ENCODE results near the gene IQUB.
"Not testable (repeated sequence)": the region's sequence is repeated elsewhere in the genome, so short reads cannot be mapped to it uniquely, and the experiment has no call there.

The IQUB gene

DNA sequence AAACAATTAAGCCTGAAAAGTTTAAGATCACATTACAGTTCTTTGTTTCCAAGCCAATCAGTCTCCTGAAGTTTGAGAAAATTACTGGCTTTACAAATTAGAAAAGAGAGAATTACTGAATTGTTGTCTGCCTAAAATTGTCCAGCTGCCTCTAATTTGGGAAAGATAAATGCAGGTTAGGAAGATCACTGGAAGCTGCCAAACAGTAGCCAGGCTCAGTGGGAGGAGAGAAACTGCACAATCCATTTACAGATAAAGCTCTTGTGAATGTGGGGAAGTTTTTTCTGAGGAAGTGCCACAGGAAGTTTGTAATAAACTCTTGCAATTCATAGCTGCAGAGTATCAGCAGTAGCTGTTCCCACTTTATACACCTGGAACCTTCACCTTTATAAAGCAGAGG lies 100.7 kb downstream of the IQUB start:
- Histone ChIP-seq H3K9me3 (ENCODE audit: control insufficient read depth, low read depth, low read length) (no peaks in the 10 kb centered on the region), H3K27ac (ENCODE audit: low read length) (no peak overlapping the region), H3K9ac (ENCODE audit: low read length) (no peak overlapping the region)

DNA sequence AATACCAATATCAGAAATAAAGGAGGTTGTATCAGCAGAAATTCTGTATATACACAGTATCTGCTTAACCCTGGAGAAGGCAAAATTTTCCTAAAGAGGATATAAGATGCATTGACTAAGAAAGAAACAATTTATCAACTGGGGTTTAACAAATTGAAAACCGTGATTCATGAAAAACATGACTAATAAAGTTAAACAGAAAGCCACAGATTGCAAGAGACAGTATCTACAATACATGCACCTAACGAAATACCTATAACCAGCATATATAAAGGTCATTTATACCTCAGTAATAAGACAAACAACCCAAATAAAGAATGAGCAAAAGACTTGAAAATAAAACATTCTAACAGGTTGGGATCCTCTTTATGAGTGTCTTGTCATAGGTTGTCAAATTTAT lies 101.8 kb downstream of the IQUB start:
- H3K27ac ChIP-seq (ENCODE audit: low read length), result no peak overlapping the region
- no peak overlapping the region for H3K9ac ChIP-seq (ENCODE audit: low read length)
- no peak overlapping the region for H3K4me3 ChIP-seq (ENCODE audit: low read length)
- H3K4me1 ChIP-seq (ENCODE audit: control insufficient read depth, low read depth, low read length), result peaks cover 10% of the 10 kb centered on the region
- no peaks in the 10 kb centered on the region for H3K9me3 ChIP-seq (ENCODE audit: control insufficient read depth, low read depth, low read length)
- H3K27me3 ChIP-seq (ENCODE audit: control insufficient read depth, insufficient read depth, low read length), result no peaks in the 10 kb centered on the region
- H3K36me3 ChIP-seq (ENCODE audit: control insufficient read depth, low read depth, low read length), result no peaks in the 10 kb centered on the region

More for the DNA sequence above, 100.7 kb downstream of the IQUB start:
- no peaks in the 10 kb centered on the region for H3K27me3 ChIP-seq (ENCODE audit: control insufficient read depth, insufficient read depth, low read length)
- no peaks in the 10 kb centered on the region for H3K36me3 ChIP-seq (ENCODE audit: control insufficient read depth, low read depth, low read length)
- no peak overlapping the region for H3K4me3 ChIP-seq (ENCODE audit: low read length)
- H3K4me1 ChIP-seq (ENCODE audit: control insufficient read depth, low read depth, low read length), result peaks cover 10% of the 10 kb centered on the region

DNA sequence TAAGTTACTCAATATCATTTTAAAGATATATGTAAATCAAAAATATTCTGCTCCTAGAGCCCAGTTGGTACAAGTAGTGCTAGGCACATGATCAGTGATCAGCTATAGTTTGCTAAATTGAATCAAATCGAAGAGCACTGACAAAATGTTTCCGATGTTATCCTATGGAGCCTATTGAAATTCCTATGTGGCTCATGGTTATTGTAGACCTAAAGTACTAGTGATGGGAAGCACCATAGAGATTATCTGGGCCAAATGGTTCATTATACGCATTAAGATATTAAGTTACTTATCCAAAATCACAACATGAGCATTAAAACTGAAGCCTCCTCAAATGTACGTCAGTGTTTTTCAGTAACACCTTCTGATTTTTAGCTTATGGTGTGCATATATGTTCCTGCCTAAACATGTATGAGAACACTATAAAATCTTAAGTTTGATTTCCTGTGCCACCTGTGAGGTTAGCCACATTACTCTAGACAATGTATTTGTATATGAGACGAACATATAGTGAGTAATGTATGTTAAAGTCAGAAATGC lies 103.2 kb downstream of the IQUB start:
- Histone ChIP-seq H3K4me1 (ENCODE audit: control insufficient read depth, low read depth, low read length) (peaks cover 10% of the 10 kb centered on the region), H3K9ac (ENCODE audit: low read length) (peak overlapping the region; percentile 32), H3K36me3 (ENCODE audit: control insufficient read depth, low read depth, low read length) (no peaks in the 10 kb centered on the region), H3K9me3 (ENCODE audit: control insufficient read depth, low read depth, low read length) (no peaks in the 10 kb centered on the region), H3K27me3 (ENCODE audit: control insufficient read depth, insufficient read depth, low read length) (no peaks in the 10 kb centered on the region), H3K4me3 (ENCODE audit: low read length) (no peak overlapping the region), H3K27ac (ENCODE audit: low read length) (peak overlapping the region; percentile 79)

DNA sequence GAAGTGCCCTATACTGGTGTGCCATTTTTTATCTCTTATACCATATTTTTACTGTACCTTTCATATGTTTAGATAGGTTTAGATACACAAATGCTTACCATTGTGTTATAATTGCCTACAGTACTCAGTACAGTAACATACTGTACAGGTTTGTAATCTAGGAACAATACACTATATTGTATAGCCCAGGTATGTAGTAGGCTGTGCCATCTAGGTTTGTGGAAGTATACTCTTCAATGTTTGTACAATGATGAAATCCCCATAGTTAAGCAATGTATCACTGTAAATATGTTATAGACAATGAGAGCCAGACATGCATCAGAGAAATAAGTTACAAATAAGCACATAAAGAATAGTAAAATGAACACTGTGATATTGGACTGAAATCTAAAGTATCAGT lies 109.1 kb downstream of the IQUB start:
- H3K27me3 ChIP-seq (ENCODE audit: control insufficient read depth, insufficient read depth, low read length), result no peaks in the 10 kb centered on the region
- no peak overlapping the region for H3K27ac ChIP-seq (ENCODE audit: low read length)
- H3K9ac ChIP-seq (ENCODE audit: low read length), result no peak overlapping the region
- H3K4me1 ChIP-seq (ENCODE audit: control insufficient read depth, low read depth, low read length), result no peaks in the 10 kb centered on the region
- H3K9me3 ChIP-seq (ENCODE audit: control insufficient read depth, low read depth, low read length), result no peaks in the 10 kb centered on the region
- no peaks in the 10 kb centered on the region for H3K36me3 ChIP-seq (ENCODE audit: control insufficient read depth, low read depth, low read length)
- no peak overlapping the region for H3K4me3 ChIP-seq (ENCODE audit: low read length)

DNA sequence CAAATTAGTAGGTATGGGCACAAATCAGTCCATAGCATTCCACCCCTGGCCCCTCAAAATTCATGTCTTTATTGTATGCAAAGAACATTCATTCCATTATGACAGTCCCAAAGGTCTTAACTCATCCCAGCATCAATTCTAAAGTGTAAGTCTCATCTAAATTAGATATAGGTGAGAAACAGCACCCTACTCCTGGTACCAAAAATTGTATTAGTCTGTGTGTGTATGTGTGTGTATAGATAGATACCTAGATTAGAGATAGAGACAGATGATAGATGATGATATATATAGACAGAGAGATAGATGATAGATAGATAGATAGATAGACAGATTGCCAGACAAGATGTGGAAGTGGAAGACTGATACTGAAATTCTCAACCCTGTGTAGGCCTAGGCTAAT lies 109.9 kb downstream of the IQUB start:
- no peaks in the 10 kb centered on the region for H3K9me3 ChIP-seq (ENCODE audit: control insufficient read depth, low read depth, low read length)
- H3K27me3 ChIP-seq (ENCODE audit: control insufficient read depth, insufficient read depth, low read length), result no peaks in the 10 kb centered on the region
- H3K4me3 ChIP-seq (ENCODE audit: low read length), result no peak overlapping the region
- no peaks in the 10 kb centered on the region for H3K36me3 ChIP-seq (ENCODE audit: control insufficient read depth, low read depth, low read length)
- H3K9ac ChIP-seq (ENCODE audit: low read length), result no peak overlapping the region
- H3K27ac ChIP-seq (ENCODE audit: low read length), result no peak overlapping the region
- H3K4me1 ChIP-seq (ENCODE audit: control insufficient read depth, low read depth, low read length), result no peaks in the 10 kb centered on the region

DNA sequence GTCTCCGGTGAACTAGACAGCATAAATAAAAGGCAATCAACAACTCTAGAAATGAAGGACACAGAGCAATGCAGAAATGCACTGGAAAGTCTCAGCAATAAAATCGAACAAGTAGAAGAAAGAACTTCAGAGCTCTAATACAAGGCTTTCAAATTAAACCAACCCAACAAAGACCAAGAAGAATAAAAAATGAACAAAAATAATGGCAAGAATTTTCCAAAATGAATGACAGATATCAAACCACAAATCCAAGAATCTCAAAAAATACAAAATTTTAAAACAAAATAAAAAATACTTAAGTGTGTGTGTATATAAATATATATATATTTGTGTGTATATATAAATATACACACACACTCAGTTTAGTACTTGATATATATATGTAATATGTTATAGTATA lies 110.8 kb downstream of the IQUB start:
- H3K36me3 ChIP-seq (ENCODE audit: control insufficient read depth, low read depth, low read length), result no peaks in the 10 kb centered on the region
- H3K4me1 ChIP-seq (ENCODE audit: control insufficient read depth, low read depth, low read length), result no peaks in the 10 kb centered on the region
- no peak overlapping the region for H3K9ac ChIP-seq (ENCODE audit: low read length)
- H3K9me3 ChIP-seq (ENCODE audit: control insufficient read depth, low read depth, low read length), result no peaks in the 10 kb centered on the region
- H3K27me3 ChIP-seq (ENCODE audit: control insufficient read depth, insufficient read depth, low read length), result no peaks in the 10 kb centered on the region
- no peak overlapping the region for H3K27ac ChIP-seq (ENCODE audit: low read length)
- H3K4me3 ChIP-seq (ENCODE audit: low read length), result no peak overlapping the region

DNA sequence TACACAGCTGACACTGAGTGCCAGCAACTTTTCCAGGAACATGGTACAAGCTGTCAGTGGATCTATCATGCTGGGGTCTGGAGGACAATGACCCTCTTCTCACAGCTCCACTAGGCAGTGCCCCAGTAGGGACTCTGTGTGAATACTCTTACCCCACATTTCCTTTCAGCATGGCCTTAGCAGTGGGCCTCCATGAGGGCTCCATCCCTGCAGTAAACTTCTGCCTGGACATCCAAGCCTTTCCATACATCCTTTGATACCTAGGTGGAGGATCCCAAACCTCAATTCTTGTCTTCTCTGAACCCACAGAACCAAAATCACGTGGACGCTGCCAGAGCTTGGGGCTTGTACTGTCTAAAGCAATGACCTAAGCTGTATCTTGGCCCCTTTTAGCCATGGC lies 116.8 kb downstream of the IQUB start:
- Histone ChIP-seq H3K4me1 (ENCODE audit: control insufficient read depth, low read depth, low read length) (no peaks in the 10 kb centered on the region), H3K27me3 (ENCODE audit: control insufficient read depth, insufficient read depth, low read length) (no peaks in the 10 kb centered on the region), H3K27ac (ENCODE audit: low read length) (no peak overlapping the region), H3K9me3 (ENCODE audit: control insufficient read depth, low read depth, low read length) (peaks cover 10% of the 10 kb centered on the region), H3K36me3 (ENCODE audit: control insufficient read depth, low read depth, low read length) (no peaks in the 10 kb centered on the region), H3K4me3 (ENCODE audit: low read length) (no peak overlapping the region), H3K9ac (ENCODE audit: low read length) (no peak overlapping the region)

DNA sequence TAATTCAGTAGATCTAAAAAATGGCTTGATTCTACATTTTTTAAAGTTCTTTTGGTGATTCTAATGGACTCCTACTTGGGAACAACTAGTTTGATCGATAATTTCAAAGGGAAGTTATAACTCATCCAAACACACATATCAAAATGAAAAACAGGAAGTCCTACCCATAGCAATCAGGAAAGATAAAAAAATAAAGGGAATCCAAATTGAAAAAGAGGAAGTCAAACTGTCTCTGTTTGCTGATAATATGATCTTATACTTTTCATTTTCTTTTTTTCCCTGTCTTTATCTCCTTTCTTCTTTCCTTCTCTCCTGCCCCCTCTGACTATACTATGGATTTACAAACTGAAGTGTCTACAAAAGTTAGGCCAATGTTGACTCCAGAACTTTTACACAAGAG lies 118.8 kb downstream of the IQUB start:
- Histone ChIP-seq H3K9me3 (ENCODE audit: control insufficient read depth, low read depth, low read length) (peaks cover 10% of the 10 kb centered on the region), H3K27ac (ENCODE audit: low read length) (no peak overlapping the region), H3K9ac (ENCODE audit: low read length) (no peak overlapping the region), H3K4me3 (ENCODE audit: low read length) (no peak overlapping the region), H3K4me1 (ENCODE audit: control insufficient read depth, low read depth, low read length) (no peaks in the 10 kb centered on the region), H3K27me3 (ENCODE audit: control insufficient read depth, insufficient read depth, low read length) (no peaks in the 10 kb centered on the region), H3K36me3 (ENCODE audit: control insufficient read depth, low read depth, low read length) (no peaks in the 10 kb centered on the region)

DNA sequence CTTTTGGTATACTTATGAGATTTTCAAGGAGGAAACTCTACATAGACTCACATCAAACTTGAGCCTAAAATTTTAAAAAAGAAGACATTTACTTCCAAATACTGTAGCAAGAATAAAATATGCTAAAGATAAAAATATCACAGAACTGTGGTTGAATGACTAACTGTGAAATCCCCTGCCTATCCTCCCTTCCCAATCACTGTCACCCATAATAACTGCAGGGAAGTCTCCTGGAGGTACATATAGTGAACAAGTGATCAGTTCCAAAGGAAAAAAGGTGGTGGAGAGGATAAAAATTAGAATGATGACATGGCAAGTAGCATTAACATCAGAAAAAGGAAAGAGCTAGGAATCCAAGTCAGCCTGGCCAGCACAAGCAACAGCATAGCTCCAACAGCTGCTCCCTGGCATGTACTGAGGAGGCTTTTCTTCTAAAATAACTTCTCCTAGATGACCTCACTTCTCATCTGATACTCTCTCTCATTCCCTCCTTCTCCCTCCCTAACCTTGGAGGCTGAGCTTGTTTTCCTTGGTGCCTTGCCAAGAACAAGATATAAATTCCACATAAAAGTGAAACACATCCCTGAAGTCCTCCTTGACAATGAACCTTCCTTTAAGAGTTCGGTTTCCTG lies 124.0 kb downstream of the IQUB start:
- Histone ChIP-seq H3K36me3 (ENCODE audit: control insufficient read depth, low read depth, low read length) (no peaks in the 10 kb centered on the region), H3K27ac (ENCODE audit: low read length) (no peak overlapping the region)

DNA sequence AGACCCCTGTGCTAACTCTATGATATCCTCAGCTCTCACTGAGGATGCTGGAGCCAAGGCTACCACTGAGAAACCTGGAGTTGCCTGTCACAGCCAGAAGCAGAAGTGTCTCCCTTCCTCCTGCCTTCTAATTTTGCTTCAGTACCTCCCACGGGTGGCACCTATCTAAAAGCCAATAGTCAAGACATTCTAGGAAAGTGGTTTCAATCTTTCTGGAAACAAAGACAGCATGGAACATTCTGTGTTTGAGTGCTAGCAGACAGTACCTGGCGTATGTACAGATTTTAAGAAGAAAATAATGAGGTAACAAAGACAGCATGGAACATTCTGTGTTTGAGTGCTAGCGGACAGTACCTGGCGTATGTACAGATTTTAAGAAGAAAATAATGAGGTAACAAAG lies 126.4 kb downstream of the IQUB start:
- H3K9me3 ChIP-seq (ENCODE audit: control insufficient read depth, low read depth, low read length); H3K4me3 ChIP-seq (ENCODE audit: low read length); H3K27me3 ChIP-seq (ENCODE audit: control insufficient read depth, insufficient read depth, low read length); H3K4me1 ChIP-seq (ENCODE audit: control insufficient read depth, low read depth, low read length); H3K27ac ChIP-seq (ENCODE audit: low read length); H3K9ac ChIP-seq (ENCODE audit: low read length); H3K36me3 ChIP-seq (ENCODE audit: control insufficient read depth, low read depth, low read length): not testable (repeated sequence)

More for the DNA sequence above, 124.0 kb downstream of the IQUB start:
- Histone ChIP-seq H3K9ac (ENCODE audit: low read length) (no peak overlapping the region), H3K27me3 (ENCODE audit: control insufficient read depth, insufficient read depth, low read length) (no peaks in the 10 kb centered on the region), H3K4me1 (ENCODE audit: control insufficient read depth, low read depth, low read length) (no peaks in the 10 kb centered on the region), H3K9me3 (ENCODE audit: control insufficient read depth, low read depth, low read length) (no peaks in the 10 kb centered on the region), H3K4me3 (ENCODE audit: low read length) (no peak overlapping the region)

Data from iPS-18a (cell line).